Fibroblast of villous mesenchyme (primary cell): ENCODE measurements around the gene NRG2. TPM values are rescaled to one million over a fixed set of nuclear protein-coding genes. Genes with fewer than 3 reads are reported as not detected.

ENCODE experiments used
- DNase-seq: peaks from one replicate; pipeline ENCODE4 v3.0.0-alpha.2; 2010; ENCODE audit warnings: low read depth
- H3K4me3 ChIP-seq: 2 replicates; pipeline ENCODE4 v1.5.1; 2011; ENCODE audit warnings: low read depth, mild to moderate bottlenecking, low read length
- CTCF ChIP-seq: IDR thresholded peaks from 2 replicates; pipeline ENCODE4 v1.5.1; 2012; ENCODE audit warnings: low read depth, mild to moderate bottlenecking, low read length; ENCODE audit not compliant: insufficient read depth
- small RNA-seq: library from RNA; depleted of rRNA; stranded (forward); fragments of <200 nt; gene quantifications from one replicate; pipeline ENCODE3, GENCODE V24; 2012
- total RNA-seq: library from RNA; depleted of rRNA; stranded (reverse); fragments of >200 nt; gene quantifications from 2 replicates; pipeline ENCODE4 v1.2.3, GENCODE V29; 2012

The NRG2 gene
- total RNA-seq, 1 donor, result under 0.01 TPM

- no peak for TF ChIP-seq CTCF
- no peak overlapping the region for H3K4me3 ChIP-seq
- DNase-seq, result no peak
Measured at GRCh38 chr5:139804800-139805397, 238.2 kb downstream of the NRG2 start.

GRCh38 chr5:139803978-139804377 is 239.1 kb downstream of the NRG2 start:
- no peak overlapping the region for H3K4me3 ChIP-seq
- DNase-seq, result no peak
- TF ChIP-seq CTCF, result no peak

- no peak overlapping the region for H3K4me3 ChIP-seq
- DNase-seq, result no peak
- no peak for TF ChIP-seq CTCF
Measured at GRCh38 chr5:139799359-139799758, 243.7 kb downstream of the NRG2 start.

- no peak overlapping the region for H3K4me3 ChIP-seq
- TF ChIP-seq CTCF, result no peak
- DNase-seq, result no peak
Measured at GRCh38 chr5:139798883-139799282, 244.2 kb downstream of the NRG2 start.

- no peak overlapping the region for H3K4me3 ChIP-seq
- no peak for DNase-seq
- TF ChIP-seq CTCF, result no peak
Measured at GRCh38 chr5:139797856-139798510, 245.1 kb downstream of the NRG2 start.

GRCh38 chr5:139797335-139797734 is 245.8 kb downstream of the NRG2 start:
- H3K4me3 ChIP-seq, result no peak overlapping the region
- no peak for DNase-seq
- TF ChIP-seq CTCF, result no peak

Small RNA genes lying within 50 kb of the gene (small RNA-seq; reads per million reads assigned to genes)
- gene RF00019, result not detected

Other genes with a start within 250 kb of the NRG2 start
- gene PSD2, start 247.5 kb downstream of the NRG2 start, total RNA-seq, result under 0.01 TPM in 1 of 2 replicates, not detected in the other
- gene PURA, start 70.8 kb upstream of the NRG2 start, total RNA-seq, result 20.0 and 26.3 TPM in 2 replicates
- gene IGIP, start 82.6 kb upstream of the NRG2 start, total RNA-seq, result 6.4 and 7.8 TPM in 2 replicates
- 9.5 and 15.8 TPM in 2 replicates for gene CYSTM1, start 131.9 kb upstream of the NRG2 start, total RNA-seq